Neural progenitor cell (in vitro differentiated cells): Measurements from ENCODE around the gene CDC42BPA. TPM values are rescaled to one million over a fixed set of nuclear protein-coding genes. Genes with fewer than 3 reads are reported as not detected.

Source experiments
- DNase-seq: peaks from one replicate; pipeline ENCODE4 v3.0.0-alpha.2; 2016; ENCODE audit warnings: low spot score
- H2AFZ ChIP-seq: fragments of 200-600 bp; sonication (generic); replicated peaks from 2 replicates; pipeline ENCODE4 v1.6.1; 2016; ENCODE audit warnings: antibody characterized with exemption
- H3F3A ChIP-seq: fragments of 200-600 bp; sonication (generic); 2 replicates; pipeline ENCODE4 v1.6.1; 2016; ENCODE audit warnings: antibody characterized with exemption, low read depth
- H3K27ac ChIP-seq: fragments of 200-600 bp; sonication (generic); 2 replicates; pipeline ENCODE4 v1.5.1; 2016; ENCODE audit warnings: mild to moderate bottlenecking
- H3K27me3 ChIP-seq: fragments of 200-600 bp; sonication (generic); 2 replicates; pipeline ENCODE4 v1.6.1; 2016; ENCODE audit warnings: mild to moderate bottlenecking, moderate library complexity
- H3K36me3 ChIP-seq: fragments of 200-600 bp; sonication (generic); 2 replicates; pipeline ENCODE4 v1.5.1; 2016
- H3K4me1 ChIP-seq: fragments of 200-600 bp; sonication (generic); 2 replicates; pipeline ENCODE4 v1.6.1; 2016; ENCODE audit warnings: mixed run types
- H3K4me2 ChIP-seq: fragments of 200-600 bp; sonication (generic); 2 replicates; pipeline ENCODE4 v1.6.1; 2016
- H3K4me3 ChIP-seq: fragments of 200-600 bp; sonication (generic); 2 replicates; pipeline ENCODE4 v1.5.1; 2016
- H3K79me2 ChIP-seq: fragments of 200-600 bp; sonication (generic); 2 replicates; pipeline ENCODE4 v1.6.1; 2016; ENCODE audit warnings: low read depth
- H3K9ac ChIP-seq: fragments of 200-600 bp; sonication (generic); 2 replicates; pipeline ENCODE4 v1.6.1; 2016
- H3K9me3 ChIP-seq: fragments of 200-600 bp; sonication (generic); 2 replicates; pipeline ENCODE4 v1.5.1; 2016; ENCODE audit warnings: low read depth
- H4K20me1 ChIP-seq: fragments of 200-600 bp; sonication (generic); 2 replicates; pipeline ENCODE4 v1.6.1; 2016; ENCODE audit warnings: low read depth
- H3K27ac Mint-ChIP-seq: 3 replicates; pipeline ENCODE4 v1.8.0; 2021; ENCODE audit warnings: mixed read lengths
- H3K27me3 Mint-ChIP-seq: 2 replicates; pipeline ENCODE4 v1.8.0; 2022; ENCODE audit warnings: low read depth, mild to moderate bottlenecking, inconsistent platforms, moderate library complexity, mixed read lengths; ENCODE audit not compliant: insufficient read depth
- H3K36me3 Mint-ChIP-seq: 3 replicates; pipeline ENCODE4 v1.8.0; 2021; ENCODE audit warnings: mixed read lengths
- H3K4me1 Mint-ChIP-seq: 3 replicates; pipeline ENCODE4 v1.8.0; 2021; ENCODE audit warnings: mixed read lengths
- H3K4me3 Mint-ChIP-seq: 3 replicates; pipeline ENCODE4 v1.8.0; 2021; ENCODE audit warnings: mild to moderate bottlenecking, moderate library complexity, mixed read lengths
- H3K9me3 Mint-ChIP-seq: 3 replicates; pipeline ENCODE4 v1.8.0; 2020; ENCODE audit warnings: mixed read lengths
- EZH2 ChIP-seq: fragments of 200-600 bp; sonication (generic); IDR thresholded peaks from 2 replicates; pipeline ENCODE4 v1.6.1; 2017; ENCODE audit warnings: antibody characterized with exemption, mild to moderate bottlenecking, moderate library complexity
- EZH2phosphoT487 ChIP-seq: fragments of 200-600 bp; sonication (generic); IDR thresholded peaks from 2 replicates; pipeline ENCODE4 v1.6.1; 2017; ENCODE audit warnings: antibody characterized with exemption
- total RNA-seq: library from RNA; depleted of rRNA; stranded (reverse); fragments of >200 nt; gene quantifications from 2 replicates; pipeline ENCODE4 v1.2.3, GENCODE V29; 2015; ENCODE audit warnings: low replicate concordance
- TF ChIP-seq, protein P1 (sequence below): fragments of 200-600 bp; sonication (generic); IDR thresholded peaks from 2 replicates; pipeline ENCODE4 v1.5.1; 2017; ENCODE audit warnings: antibody characterized with exemption, mild to moderate bottlenecking

CDC42BPA gene
- total RNA-seq, 1 donor from 2014 or later = 54.7 TPM

DNA sequence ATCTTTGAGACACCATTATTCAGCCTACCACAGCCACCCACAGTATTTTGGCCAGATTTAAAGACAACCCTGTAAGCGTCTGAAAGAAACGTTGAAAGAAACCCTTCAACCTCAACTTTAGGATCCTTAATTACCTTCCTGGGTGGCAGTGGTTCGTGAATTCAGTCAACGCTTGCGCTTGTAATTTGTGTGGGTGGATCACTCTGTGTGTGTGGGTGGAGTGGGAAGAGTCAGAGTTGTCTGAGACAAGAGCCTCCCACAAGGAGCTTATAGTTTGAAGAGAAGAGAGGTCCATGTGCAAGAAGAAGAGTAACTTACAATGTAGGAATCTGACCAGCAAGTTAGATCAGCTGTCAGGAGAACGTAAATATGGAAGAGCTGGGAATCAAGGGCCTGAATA lies 369.8 kb downstream of the CDC42BPA start:
- Histone ChIP-seq H3F3A (no peaks in the 10 kb centered on the region), H2AFZ (no peak overlapping the region), H3K9ac (no peak overlapping the region), H3K9me3 (no peaks in the 10 kb centered on the region), H3K4me1 (peaks cover 11% of the 10 kb centered on the region), H3K27me3 (no peaks in the 10 kb centered on the region), H3K4me3 (no peak overlapping the region), H3K27ac (no peak overlapping the region), H3K36me3 (no peaks in the 10 kb centered on the region), H3K4me2 (no peak overlapping the region), H3K79me2 (peaks cover 4% of the 10 kb centered on the region), H4K20me1 (no peaks in the 10 kb centered on the region)
- Mint-ChIP-seq H3K36me3 (no peaks in the 10 kb centered on the region), H3K27me3 (peaks cover 4% of the 10 kb centered on the region), H3K27ac (no peak overlapping the region), H3K4me3 (no peak overlapping the region), H3K4me1 (peaks cover 18% of the 10 kb centered on the region), H3K9me3 (no peaks in the 10 kb centered on the region)
- TF ChIP-seq, protein P1, sequence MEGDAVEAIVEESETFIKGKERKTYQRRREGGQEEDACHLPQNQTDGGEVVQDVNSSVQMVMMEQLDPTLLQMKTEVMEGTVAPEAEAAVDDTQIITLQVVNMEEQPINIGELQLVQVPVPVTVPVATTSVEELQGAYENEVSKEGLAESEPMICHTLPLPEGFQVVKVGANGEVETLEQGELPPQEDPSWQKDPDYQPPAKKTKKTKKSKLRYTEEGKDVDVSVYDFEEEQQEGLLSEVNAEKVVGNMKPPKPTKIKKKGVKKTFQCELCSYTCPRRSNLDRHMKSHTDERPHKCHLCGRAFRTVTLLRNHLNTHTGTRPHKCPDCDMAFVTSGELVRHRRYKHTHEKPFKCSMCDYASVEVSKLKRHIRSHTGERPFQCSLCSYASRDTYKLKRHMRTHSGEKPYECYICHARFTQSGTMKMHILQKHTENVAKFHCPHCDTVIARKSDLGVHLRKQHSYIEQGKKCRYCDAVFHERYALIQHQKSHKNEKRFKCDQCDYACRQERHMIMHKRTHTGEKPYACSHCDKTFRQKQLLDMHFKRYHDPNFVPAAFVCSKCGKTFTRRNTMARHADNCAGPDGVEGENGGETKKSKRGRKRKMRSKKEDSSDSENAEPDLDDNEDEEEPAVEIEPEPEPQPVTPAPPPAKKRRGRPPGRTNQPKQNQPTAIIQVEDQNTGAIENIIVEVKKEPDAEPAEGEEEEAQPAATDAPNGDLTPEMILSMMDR = no peak
- no peak for TF ChIP-seq EZH2phosphoT487
- TF ChIP-seq EZH2 = no peak
- no peak for DNase-seq

GRCh38 chr1:226948051-226948450 lies 370.2 kb downstream of the CDC42BPA start:
- Mint-ChIP-seq H3K4me3 (no peak overlapping the region), H3K27ac (no peak overlapping the region), H3K27me3 (peaks cover 7% of the 10 kb centered on the region), H3K4me1 (peaks cover 18% of the 10 kb centered on the region), H3K9me3 (no peaks in the 10 kb centered on the region), H3K36me3 (no peaks in the 10 kb centered on the region)
- H3K9ac ChIP-seq = no peak overlapping the region
- TF ChIP-seq, protein P1 = no peak
- TF ChIP-seq EZH2phosphoT487 = no peak
- no peak for TF ChIP-seq EZH2
- H3K27me3 ChIP-seq = no peaks in the 10 kb centered on the region
- H3K4me3 ChIP-seq = no peak overlapping the region
- no peaks in the 10 kb centered on the region for H3F3A ChIP-seq
- no peaks in the 10 kb centered on the region for H3K36me3 ChIP-seq
- DNase-seq = no peak
- H3K4me2 ChIP-seq = no peak overlapping the region
- peaks cover 11% of the 10 kb centered on the region for H3K4me1 ChIP-seq
- H2AFZ ChIP-seq = no peak overlapping the region
- H3K27ac ChIP-seq = no peak overlapping the region
- peaks cover 8% of the 10 kb centered on the region for H3K79me2 ChIP-seq
- H4K20me1 ChIP-seq = no peaks in the 10 kb centered on the region
- no peaks in the 10 kb centered on the region for H3K9me3 ChIP-seq

- TF ChIP-seq EZH2 = no peak
- no peak for TF ChIP-seq EZH2phosphoT487
- TF ChIP-seq, protein P1 = no peak
These were observed 371.5 kb downstream of the CDC42BPA start for GRCh38 chr1:226946841-226947240.

More at GRCh38 chr1:226946841-226947240, 371.5 kb downstream of the CDC42BPA start:
- no peak for DNase-seq
- peaks cover 7% of the 10 kb centered on the region for H3K27me3 Mint-ChIP-seq
- Histone ChIP-seq H4K20me1 (no peaks in the 10 kb centered on the region), H3K79me2 (peaks cover 13% of the 10 kb centered on the region), H2AFZ (no peak overlapping the region), H3K9me3 (no peaks in the 10 kb centered on the region), H3K4me2 (no peak overlapping the region), H3K4me3 (no peak overlapping the region), H3K9ac (no peak overlapping the region), H3F3A (no peaks in the 10 kb centered on the region), H3K4me1 (peaks cover 11% of the 10 kb centered on the region), H3K36me3 (no peaks in the 10 kb centered on the region), H3K27me3 (no peaks in the 10 kb centered on the region), H3K27ac (no peak overlapping the region)
- H3K36me3 Mint-ChIP-seq = no peaks in the 10 kb centered on the region
- H3K9me3 Mint-ChIP-seq = no peaks in the 10 kb centered on the region
- H3K4me3 Mint-ChIP-seq = no peak overlapping the region
- H3K4me1 Mint-ChIP-seq = peaks cover 24% of the 10 kb centered on the region
- H3K27ac Mint-ChIP-seq = no peak overlapping the region
